Dermis blood vessel endothelial cell (primary cell): ENCODE measurements around the gene ERVFRD-1. TPM values are rescaled to one million over a fixed set of nuclear protein-coding genes. Genes with fewer than 3 reads are reported as not detected.

Experiments
- total RNA-seq: library from RNA; depleted of rRNA; stranded (reverse); fragments of >200 nt; gene quantifications from 2 replicates; pipeline ENCODE4 v1.2.3, GENCODE V29; 2014

Gene ERVFRD-1
- total RNA-seq, 1 donor from 2014 or later = under 0.01 TPM

Other genes starting within 250 kb of the ERVFRD-1 start
- gene GCM2, start 229.7 kb downstream of the ERVFRD-1 start, total RNA-seq = not detected in 2 replicates
- gene SYCP2L, start 224.7 kb downstream of the ERVFRD-1 start, total RNA-seq = 0.17 TPM in 1 of 2 replicates, not detected in the other
- gene ELOVL2, start 67.4 kb downstream of the ERVFRD-1 start, total RNA-seq = under 0.01 TPM in 1 of 2 replicates, not detected in the other
- gene SMIM13, start 17.9 kb downstream of the ERVFRD-1 start, total RNA-seq = 14.6 and 20.2 TPM in 2 replicates
- 158 and 173 TPM in 2 replicates for gene NEDD9, start 120.9 kb upstream of the ERVFRD-1 start, total RNA-seq